Smooth muscle cell (in vitro differentiated cells): Measurements from ENCODE around the gene OR52M1. TPM values are rescaled to one million over a fixed set of nuclear protein-coding genes. Genes with fewer than 3 reads are reported as not detected.

Experiments used
- DNase-seq: peaks from one replicate; lab custom pipeline; 2025; ENCODE audit not compliant: unreplicated experiment; lab: John Stamatoyannopoulos, UW
- H2AFZ ChIP-seq: fragments of 200-600 bp; sonication (generic); 2 replicates; pipeline ENCODE4 v1.6.0; 2016; ENCODE audit warnings: antibody characterized with exemption, low read depth, mild to moderate bottlenecking
- H3F3A ChIP-seq: fragments of 200-600 bp; sonication (generic); 2 replicates; pipeline ENCODE4 v1.6.0; 2017; ENCODE audit warnings: antibody characterized with exemption, low read depth
- H3K27ac ChIP-seq: fragments of 200-600 bp; sonication (generic); 2 replicates; pipeline ENCODE4 v1.5.1; 2016; ENCODE audit warnings: low read depth, mild to moderate bottlenecking
- H3K27me3 ChIP-seq: fragments of 200-600 bp; sonication (generic); 2 replicates; pipeline ENCODE4 v1.6.1; 2016; ENCODE audit warnings: low read depth, mild to moderate bottlenecking
- H3K36me3 ChIP-seq: fragments of 200-600 bp; sonication (generic); 2 replicates; pipeline ENCODE4 v1.5.1; 2016; ENCODE audit warnings: low read depth
- H3K4me1 ChIP-seq: fragments of 200-600 bp; sonication (generic); 2 replicates; pipeline ENCODE4 v1.5.1; 2016; ENCODE audit warnings: low read depth
- H3K4me2 ChIP-seq: fragments of 200-600 bp; sonication (generic); 2 replicates; pipeline ENCODE4 v1.6.0; 2016; ENCODE audit warnings: mild to moderate bottlenecking
- H3K4me3 ChIP-seq: fragments of 200-600 bp; sonication (generic); 2 replicates; pipeline ENCODE4 v1.5.1; 2016; ENCODE audit warnings: mild to moderate bottlenecking
- H3K79me2 ChIP-seq: fragments of 200-600 bp; sonication (generic); 2 replicates; pipeline ENCODE4 v1.6.0; 2016; ENCODE audit warnings: low read depth, mild to moderate bottlenecking
- H3K9ac ChIP-seq: fragments of 200-600 bp; sonication (generic); 2 replicates; pipeline ENCODE4 v1.6.0; 2016; ENCODE audit warnings: low read depth
- H3K9me3 ChIP-seq: fragments of 200-600 bp; sonication (generic); replicated peaks from 2 replicates; pipeline ENCODE4 v1.5.1; 2016; ENCODE audit warnings: low read depth
- H4K20me1 ChIP-seq: fragments of 200-600 bp; sonication (generic); 2 replicates; pipeline ENCODE4 v1.6.0; 2016; ENCODE audit warnings: low read depth
- CTCF ChIP-seq: fragments of 200-600 bp; sonication (generic); IDR thresholded peaks from 2 replicates; pipeline ENCODE4 v1.5.1; 2017; ENCODE audit warnings: borderline replicate concordance, mild to moderate bottlenecking, antibody characterized with exemption; ENCODE audit not compliant: insufficient read depth, poor library complexity, severe bottlenecking
- WGBS: methylation state at CpG from one replicate; pipeline ENCODE4 v1.1.7; 2016; ENCODE audit warnings: low lambda C conversion rate; 5-methylcytosine and 5-hydroxymethylcytosine counted together
- polyA plus RNA-seq: library from polyadenylated mRNA; unstranded; fragments of >200 nt; fragmentation: Nextera tagmentation; extraction: Ambion mirVana; gene quantifications from 2 replicates; pipeline ENCODE4 v1.2.1, GENCODE V29; 2016
- total RNA-seq: library from RNA; depleted of rRNA; stranded (reverse); fragments of >200 nt; gene quantifications from 2 replicates; pipeline ENCODE4 v1.2.3, GENCODE V29; 2014

OR52M1 gene
- total and polyA plus RNA-seq, 2 experiments from 2014 or later, result not detected

GRCh38 chr11:4547416-4547815 is 2.4 kb downstream of the OR52M1 start:
- WGBS, result 79% methylated on average over 4 of the region's 4 CpGs
- Histone ChIP-seq H2AFZ (no peak overlapping the region), H3K79me2 (no peaks in the 10 kb centered on the region), H3K27me3 (peaks cover 4% of the 10 kb centered on the region), H3K4me3 (no peak overlapping the region), H3K4me2 (no peak overlapping the region), H3K27ac (no peak overlapping the region), H3K36me3 (no peaks in the 10 kb centered on the region), H3K4me1 (no peaks in the 10 kb centered on the region), H4K20me1 (no peaks in the 10 kb centered on the region), H3K9me3 (no peaks in the 10 kb centered on the region), H3K9ac (no peak overlapping the region), H3F3A (no peaks in the 10 kb centered on the region)
- no peak for DNase-seq
- no peak for TF ChIP-seq CTCF

GRCh38 chr11:4551346-4551979 is 6.5 kb downstream of the OR52M1 start:
- no peaks in the 10 kb centered on the region for H3K27me3 ChIP-seq
- no peak overlapping the region for H2AFZ ChIP-seq
- peak; percentile 18 for TF ChIP-seq CTCF
- H3K4me1 ChIP-seq, result no peaks in the 10 kb centered on the region
- no peaks in the 10 kb centered on the region for H3K79me2 ChIP-seq
- H4K20me1 ChIP-seq, result no peaks in the 10 kb centered on the region
- H3K9ac ChIP-seq, result no peak overlapping the region
- DNase-seq, result no peak
- H3K9me3 ChIP-seq, result no peaks in the 10 kb centered on the region
- H3K27ac ChIP-seq, result no peak overlapping the region
- H3K36me3 ChIP-seq, result no peaks in the 10 kb centered on the region
- no peak overlapping the region for H3K4me3 ChIP-seq
- 74% methylated on average over 8 of the region's 8 CpGs for WGBS
- H3F3A ChIP-seq, result no peaks in the 10 kb centered on the region
- no peak overlapping the region for H3K4me2 ChIP-seq

- no peak for DNase-seq
- Histone ChIP-seq H3K4me2 (no peak overlapping the region), H3F3A (no peaks in the 10 kb centered on the region), H2AFZ (no peak overlapping the region), H3K4me1 (no peaks in the 10 kb centered on the region), H3K27me3 (no peaks in the 10 kb centered on the region), H3K27ac (no peak overlapping the region), H3K79me2 (no peaks in the 10 kb centered on the region), H3K36me3 (no peaks in the 10 kb centered on the region), H3K9ac (no peak overlapping the region), H3K4me3 (no peak overlapping the region), H4K20me1 (no peaks in the 10 kb centered on the region), H3K9me3 (no peaks in the 10 kb centered on the region)
- 84% methylated on average over 8 of the region's 8 CpGs for WGBS
- TF ChIP-seq CTCF, result no peak
Measured at GRCh38 chr11:4559527-4560440, 14.8 kb downstream of the OR52M1 start.
